HT-29 (cell line): Measurements from ENCODE around the gene SCARB1. TPM values are rescaled to one million over a fixed set of nuclear protein-coding genes. Genes with fewer than 3 reads are reported as not detected.
"Not testable (repeated sequence)": the region's sequence is repeated elsewhere in the genome, so short reads cannot be mapped to it uniquely, and the experiment has no call there.

Source experiments
- DNase-seq: peaks from one replicate; pipeline ENCODE4 v3.0.0-alpha.2; 2015; ENCODE audit warnings: low spot score
- total RNA-seq: library from RNA; depleted of rRNA; stranded (reverse); fragments of >200 nt; shearing (Covaris generic); gene quantifications from 2 replicates; pipeline ENCODE4 v1.2.3, GENCODE V29; 2014

The SCARB1 gene
- total RNA-seq, 1 experiment from 2014 or later: 83.9 TPM

DNA sequence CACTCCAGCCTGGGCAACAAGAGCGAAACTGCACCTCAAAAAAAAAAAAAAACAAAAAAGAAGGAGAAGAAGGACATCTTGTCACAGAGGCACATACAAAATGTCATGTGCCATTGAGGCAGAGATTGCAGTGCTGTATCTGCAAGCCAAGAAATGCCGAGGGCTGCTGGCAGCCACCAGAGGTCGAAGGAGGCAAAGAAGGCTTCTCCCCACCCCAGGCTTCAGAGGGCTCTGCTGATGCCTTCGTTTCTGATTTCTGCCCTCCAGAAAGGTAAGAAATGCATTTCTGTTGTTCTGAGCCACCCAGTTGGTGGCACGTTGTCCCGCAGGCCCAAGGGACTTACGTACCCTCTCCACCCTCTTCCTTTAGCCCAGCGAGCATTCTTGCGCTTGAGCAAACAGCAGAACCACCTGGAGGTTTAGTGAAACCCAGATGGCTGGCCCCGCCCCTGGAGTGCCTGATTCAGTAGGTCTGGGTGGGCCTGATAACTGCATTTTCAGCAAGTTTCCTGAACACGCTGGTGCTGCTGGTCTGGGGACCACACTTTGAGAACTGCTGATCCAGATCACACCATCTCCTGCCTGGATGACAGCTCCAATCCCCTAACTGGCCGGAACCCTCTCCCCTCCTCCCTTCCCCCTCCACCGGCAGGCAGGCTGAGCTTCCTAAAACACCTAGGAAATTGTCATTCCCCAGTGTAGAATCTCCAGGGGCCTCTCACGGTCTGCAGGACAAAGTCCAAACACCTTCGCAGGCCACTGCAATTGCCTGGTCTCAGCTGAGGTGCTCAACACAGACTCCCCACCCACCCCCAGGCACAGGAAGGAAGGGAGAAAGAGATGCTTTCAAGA is 21.1 kb upstream of the SCARB1 start:
- peak; percentile 92 for DNase-seq

DNA sequence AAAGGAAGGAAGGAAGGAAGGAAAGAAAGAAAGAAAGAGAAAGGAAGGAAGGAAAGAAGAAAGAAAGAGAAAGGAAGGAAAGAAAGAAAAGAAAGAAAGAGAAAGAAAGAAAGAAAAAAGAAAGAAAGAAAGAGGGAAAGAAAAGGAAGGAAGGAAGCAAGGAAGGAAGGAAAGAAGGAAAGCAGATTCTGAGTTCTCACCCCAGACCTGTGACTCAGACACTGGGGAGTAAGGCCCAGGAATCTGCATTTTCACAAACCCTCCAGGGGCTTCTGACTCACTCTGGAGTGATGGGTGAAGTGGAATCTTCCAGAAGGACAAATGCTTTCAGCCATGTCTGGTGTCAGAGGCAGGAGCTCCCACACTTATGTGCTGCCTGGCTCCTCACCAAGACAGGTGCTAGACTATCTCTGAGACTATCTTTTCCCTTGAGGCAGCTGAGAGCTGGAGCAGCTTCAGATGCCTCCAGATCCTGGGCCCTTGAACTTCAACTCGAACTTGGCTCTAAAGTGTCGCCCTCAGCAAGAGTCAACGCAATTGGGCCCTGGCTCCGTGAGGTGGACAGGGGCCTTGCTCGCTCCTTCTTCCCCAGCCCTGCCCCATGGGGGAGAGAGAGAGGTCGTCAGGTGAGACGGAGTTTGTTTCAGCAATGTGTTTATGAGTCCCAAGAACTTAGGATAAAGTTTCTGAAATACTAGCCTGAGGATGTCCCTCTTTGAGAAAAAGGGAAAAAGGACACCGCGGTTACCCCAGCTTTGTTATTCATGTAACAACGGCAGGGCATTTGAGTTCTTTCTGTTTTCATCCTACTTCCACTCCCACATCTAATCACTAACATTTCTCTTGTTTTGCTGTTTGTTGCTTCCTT is 19.8 kb upstream of the SCARB1 start:
- DNase-seq: no peak

DNA sequence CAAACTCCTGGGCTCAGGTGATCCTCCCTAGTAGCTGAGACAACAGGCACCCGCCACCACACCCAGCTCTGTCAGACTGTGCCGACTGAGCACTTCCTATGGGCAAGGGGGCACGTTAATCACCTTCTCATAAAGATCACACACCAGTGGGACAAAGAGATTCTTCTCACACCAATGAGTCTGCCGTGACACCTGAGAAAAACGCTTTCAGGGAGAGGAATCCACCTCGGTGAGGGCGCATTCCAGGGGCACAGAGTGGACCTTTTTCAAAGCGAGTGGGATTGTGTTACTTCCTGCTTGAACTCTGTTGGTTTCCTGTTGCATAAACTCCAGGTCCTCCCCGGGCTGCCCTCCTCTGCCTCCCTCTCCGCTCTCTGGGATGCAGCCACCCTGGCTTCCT is 17.5 kb upstream of the SCARB1 start:
- no peak for DNase-seq

DNA sequence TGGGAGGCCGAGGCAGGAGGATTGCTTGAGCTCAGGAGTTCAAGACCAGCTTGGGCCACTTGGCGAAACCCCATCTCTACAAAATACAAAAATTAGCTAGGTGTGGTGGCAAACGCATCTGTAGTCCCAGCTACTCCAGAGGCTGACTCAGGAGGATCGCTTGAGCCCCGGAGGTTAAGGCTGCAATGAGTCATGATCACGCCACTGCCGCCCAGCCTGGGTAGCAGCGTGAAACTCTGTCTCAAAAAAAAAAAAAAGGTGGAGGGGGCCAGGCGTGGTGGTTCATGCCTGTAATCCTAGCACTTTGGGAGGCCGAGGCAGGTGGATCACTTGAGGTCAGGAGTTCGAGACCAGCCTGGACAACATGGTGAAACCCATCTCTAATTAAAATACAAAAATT is 16.7 kb upstream of the SCARB1 start:
- not testable (repeated sequence) for DNase-seq

DNA sequence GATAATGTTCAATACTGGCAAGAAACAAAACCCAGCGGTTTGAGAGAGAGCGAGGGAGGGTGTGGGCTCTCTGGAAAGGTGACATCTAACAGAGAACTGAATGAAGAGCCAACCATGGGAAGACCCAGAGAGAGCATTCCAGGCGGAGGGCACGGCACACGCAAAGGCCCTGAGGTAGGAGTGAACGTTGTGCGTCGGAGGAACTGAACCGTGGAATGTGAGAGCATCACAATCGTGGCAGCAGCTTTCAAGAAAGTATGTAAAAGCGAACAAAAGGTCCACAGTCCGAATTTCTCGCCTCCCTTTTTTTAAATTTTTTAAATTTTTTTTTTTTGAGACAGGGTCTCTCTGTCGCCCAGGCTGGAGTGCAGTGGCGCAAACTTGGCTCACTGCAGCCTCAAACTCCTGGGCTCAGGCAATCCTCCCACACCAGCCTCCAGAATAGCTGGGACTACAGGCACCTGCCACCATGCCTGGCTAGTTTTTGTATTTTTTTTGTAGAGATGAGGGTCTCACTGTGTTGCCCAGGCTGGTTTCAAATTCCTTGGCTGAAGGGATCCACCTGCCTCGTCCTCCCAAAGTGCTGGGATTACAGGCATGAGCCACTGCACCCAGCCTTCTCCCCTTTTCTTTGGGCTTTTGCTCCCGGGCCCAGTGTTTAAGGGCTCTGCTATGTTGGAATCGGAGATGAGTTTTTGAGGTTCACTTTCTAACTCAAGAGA is 15.3 kb upstream of the SCARB1 start:
- no peak for DNase-seq

DNA sequence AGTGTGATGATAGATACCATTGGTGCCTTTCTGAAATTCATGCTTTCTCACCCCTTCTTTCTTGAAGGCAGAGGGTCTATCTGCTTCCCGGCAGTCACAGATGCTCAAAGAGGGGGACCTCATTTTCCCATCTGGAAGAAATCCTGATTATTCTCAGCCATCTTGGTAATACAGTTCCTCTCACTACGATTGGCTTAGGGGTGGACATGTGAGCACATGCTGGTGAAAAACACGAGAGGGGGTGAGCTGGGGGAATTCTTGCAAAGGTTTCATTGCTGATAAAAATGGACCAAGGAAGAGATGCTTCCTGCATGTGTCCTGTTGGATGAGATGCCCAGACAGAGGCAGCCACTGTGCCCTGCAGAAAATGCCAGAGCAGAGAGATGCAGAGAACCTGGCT is 13.8 kb upstream of the SCARB1 start:
- DNase-seq: no peak

DNA sequence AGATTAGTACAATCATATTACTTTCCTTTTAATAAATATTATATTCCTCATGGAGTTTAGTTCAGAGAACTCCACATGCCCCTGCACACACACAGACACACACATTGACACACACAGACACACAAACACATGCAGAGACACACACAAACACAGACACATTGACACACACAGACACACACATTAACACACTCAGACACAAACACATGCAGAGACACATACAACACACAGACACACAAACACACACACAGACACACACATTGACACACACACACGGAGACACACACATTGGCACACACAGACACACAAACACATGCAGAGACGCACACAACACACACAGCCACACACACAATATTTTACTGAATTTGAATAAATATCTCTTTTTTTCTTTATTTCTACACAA is 12.5 kb upstream of the SCARB1 start:
- no peak for DNase-seq

DNA sequence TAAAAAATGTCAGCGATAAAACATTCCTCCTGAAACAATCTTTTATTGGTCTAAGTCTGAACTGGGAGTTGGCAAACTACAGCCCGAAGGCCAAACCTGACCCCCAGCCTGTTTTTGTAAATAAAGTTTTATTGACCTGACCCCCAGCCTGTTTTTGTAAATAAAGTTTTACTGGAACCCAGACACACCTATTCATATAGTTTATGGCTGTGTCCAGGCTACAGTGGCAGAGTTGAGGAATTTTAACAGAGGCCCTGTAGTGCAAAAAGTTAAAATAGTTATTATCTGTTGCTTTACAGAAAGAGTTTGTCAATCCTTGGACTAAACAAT is 12.1 kb upstream of the SCARB1 start:
- no peak for DNase-seq

DNA sequence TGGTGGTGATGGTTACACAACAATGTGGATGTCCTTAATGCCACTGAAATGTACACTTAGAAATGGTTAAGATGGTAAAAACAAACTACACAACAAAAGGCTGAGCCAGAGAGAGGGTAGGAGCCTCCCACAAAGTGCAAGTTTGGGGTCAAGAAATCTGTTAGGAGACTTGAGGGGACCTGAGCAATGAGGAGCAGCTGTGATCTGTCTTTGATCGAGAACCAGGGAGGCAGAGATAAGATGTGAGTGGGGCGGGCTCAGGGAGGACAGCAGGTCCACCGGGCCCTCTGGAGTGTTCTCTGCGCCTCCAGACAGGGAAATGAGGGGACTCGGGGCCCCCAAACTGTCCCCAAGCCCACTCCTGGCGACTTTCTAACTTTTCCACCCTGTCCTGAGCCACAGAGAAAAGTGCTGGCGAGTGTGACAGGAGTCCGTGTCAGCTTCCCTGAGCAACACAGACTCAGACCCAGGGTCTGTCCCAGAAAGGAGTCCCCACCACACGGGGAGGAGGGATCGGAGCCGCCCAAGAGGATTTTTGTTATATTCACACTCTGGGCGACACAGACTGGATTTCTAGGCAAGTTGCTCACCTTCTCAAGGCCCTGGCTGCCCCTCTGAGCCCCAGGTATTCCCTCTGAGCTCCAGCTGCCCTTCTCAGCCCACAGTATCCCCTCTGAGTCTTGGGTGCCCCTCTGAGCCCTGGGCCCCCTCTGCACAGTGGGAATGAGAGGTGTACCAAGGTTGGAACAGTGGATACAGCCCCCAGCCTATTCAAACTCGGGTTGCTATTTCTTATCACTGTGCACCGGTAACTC is 11.5 kb upstream of the SCARB1 start:
- DNase-seq: no peak

DNA sequence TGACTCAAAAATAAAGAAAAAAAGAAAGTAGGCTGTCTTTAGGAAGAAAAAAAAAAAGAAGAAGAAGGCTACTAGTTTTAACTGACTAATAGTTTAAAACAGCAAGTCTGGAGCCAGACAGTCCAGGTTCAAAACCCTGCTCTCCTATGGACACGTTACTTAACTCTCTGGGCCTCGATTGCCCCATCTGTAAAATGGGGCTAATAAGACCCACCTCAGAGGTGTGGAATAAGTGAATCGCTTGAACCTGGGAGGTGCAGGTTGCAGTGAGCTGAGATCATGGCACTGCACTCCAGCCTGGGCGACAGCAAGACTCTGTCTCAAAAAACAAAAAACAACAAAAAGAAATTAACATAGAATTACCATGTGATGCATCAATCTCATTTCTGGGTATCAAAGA is 10.5 kb upstream of the SCARB1 start:
- no peak for DNase-seq

DNA sequence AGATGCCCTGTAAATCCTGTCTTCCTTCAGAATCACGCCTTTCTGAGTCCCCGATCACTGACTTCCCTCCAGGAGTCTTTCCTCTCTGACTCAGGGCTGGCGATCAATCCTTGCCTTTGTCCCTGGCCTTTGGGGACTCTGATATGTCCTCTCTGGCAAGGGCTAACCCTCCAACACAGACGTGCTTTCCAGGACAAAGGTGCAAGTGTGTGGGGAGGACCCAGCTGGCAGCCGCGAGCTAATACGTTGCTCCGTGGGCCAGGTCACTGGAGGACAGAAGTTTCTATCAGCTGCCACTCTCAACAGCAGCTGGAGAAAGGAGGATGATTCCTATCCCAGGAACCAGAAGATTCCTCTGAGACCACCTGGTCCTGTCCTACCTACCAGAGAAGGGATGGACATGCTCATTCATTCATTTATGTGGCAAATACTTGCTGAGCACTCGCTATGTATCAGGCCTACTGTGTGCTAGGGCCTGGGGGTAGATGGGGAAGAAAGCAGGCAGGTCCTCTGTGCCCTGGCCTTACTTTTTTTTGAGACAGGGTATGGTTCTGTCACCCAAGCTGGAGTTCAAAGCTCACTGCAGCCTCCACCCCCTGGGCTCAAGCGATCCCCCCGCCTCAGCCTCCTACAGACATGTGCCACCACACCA is 8.5 kb upstream of the SCARB1 start:
- DNase-seq: no peak

DNA sequence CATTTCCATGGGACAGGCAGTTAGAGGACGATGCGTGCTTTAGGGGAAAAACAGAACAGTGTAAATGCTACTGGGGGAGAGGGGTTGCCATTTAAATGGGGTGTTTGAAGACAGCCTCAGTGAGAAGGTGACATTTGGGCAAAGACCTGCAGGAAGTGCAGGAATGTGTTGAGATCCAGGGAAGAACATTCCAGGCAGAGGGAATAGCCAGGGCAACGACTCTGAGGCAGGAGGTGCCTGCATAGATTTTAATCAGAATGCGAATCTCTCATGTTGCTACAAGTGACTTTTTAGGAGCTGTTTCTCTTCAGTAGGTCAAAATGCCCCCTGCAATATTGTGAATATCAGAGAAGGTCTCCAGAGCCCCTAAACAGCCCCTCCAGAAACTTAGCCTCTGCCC is 7.6 kb upstream of the SCARB1 start:
- no peak for DNase-seq

DNA sequence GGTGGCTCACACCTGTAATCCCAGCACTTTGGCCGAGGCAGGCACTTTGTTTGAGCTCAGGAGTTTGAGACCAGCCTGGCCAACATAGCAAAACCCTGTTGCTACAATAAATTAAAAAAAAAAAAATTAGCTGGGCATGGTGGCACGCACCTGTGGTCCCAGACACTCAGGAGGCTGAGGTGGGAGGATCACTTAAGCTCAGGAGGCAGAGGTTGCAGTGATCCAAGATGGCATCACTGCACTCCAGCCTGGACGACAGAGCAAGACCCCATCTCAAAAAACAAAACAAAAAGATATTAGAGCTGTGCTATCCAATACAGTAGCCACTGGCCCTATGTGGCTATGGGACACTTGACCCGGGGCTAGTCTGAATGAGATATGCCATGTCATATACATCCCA is 6.9 kb upstream of the SCARB1 start:
- no peak for DNase-seq

DNA sequence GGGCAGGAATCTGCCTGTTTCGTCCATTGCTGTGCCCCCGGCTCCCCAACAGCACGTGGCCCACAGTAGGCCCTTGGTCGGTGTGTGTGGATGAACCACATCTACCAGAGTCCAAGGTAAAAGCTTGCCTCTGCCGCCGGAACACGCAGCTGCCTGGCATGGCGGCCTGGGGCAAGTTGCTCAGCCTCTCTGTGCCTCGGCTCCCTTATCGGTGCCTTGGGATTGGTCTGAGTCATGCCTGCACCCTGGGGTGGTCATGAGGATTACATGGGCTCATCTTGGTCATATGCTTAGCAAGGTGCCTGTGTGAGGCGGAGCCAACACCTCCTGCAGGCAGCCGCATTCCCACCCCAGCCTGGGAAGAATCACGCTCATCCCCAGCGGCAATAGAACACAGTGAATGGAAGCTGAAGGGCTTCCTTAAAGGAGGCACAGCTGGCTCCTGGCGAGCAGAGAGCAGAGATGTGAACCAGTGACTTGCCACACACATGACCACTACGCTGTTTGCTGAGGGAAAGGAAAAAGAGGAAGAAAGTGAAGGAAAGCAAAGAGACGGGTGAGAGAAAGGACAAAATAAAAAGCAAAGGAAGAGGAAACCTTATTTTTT is 5.5 kb upstream of the SCARB1 start:
- DNase-seq: no peak

DNA sequence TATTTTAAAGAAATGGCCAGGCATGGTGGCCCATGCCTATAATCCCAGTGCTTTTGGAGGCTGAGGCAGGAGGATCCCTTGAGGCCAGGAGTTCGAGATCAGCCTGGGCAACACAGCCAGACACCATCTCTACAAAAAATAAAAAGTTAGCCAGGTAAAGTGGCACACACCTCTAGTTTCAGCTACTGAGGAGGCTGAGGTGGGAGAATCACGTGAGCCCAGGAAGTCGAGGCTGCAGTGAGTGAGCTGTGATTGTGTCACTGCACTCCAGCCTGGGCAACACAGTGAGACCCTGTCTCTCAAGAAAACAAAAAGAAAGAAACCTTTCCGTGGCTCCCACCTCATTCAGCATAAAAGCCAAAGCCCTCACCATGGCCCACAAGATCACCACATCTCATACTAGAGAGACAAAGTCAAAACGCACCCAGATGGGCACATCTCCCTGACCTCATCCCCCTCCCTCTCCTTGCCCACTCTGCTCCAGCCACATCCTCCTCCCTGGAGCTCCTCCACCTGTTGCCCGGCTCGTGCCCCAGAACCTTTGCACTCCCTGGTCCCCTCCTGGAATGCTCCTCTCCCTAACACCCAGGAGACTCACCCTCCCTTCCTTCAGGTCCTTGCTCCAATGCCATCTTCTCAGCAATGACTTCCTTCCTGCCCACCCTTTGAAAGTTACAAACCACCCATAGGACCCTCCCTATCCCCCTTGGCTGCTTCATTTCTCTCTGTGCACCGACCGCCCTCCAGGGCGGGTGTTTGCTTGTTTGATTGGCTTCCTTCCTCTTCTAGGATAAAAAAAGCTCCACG is 4.8 kb upstream of the SCARB1 start:
- no peak for DNase-seq

DNA sequence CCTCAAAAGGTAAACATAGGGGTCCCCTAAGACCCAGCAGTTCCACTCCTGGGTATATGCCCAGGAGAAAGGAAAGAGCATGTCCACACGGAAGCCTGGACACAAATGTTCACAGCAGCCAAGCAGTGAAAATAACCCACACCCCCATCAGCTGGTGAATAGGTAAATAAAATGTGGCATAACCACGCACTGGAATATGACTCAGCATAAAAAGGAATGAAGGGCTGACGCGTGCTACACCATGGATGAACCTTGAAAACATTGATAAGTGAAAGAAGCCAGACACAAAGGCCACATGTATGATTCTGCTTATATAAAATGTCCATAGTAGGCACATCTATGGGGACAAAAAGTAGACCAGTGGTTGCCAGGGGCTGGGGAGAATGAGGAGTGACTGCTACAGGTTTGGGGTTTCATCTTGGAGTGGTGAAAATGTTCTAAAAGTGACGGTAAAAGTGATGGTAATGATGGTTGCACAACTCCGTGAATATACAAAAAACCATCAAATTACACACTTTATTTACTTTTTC is 3.8 kb upstream of the SCARB1 start:
- DNase-seq: peak; percentile 48

DNA sequence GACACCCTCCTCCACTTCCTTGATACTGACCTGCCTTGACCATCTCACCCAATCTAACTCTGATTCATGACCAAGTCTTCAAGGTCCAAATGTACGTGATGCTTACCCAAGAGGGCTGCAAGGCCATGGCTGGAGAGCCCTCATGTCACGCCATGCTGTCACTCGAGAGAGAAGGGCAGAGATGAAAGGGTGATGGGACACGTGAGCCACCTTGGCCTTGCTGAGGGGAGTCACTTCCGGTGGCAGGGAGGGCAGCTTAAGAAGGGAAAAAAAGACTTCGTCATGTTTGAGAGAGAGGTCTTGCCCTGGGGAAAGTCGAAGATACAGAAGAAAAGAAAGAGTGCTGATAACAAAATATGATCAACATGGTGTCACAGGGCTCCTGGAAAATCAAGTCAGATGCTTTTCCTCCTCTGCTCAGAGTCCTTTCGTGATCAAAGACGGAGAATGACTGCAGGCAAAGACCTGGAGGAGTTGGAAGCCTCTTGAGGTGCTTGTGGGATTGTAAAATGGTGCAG is 3.3 kb upstream of the SCARB1 start:
- no peak for DNase-seq

DNA sequence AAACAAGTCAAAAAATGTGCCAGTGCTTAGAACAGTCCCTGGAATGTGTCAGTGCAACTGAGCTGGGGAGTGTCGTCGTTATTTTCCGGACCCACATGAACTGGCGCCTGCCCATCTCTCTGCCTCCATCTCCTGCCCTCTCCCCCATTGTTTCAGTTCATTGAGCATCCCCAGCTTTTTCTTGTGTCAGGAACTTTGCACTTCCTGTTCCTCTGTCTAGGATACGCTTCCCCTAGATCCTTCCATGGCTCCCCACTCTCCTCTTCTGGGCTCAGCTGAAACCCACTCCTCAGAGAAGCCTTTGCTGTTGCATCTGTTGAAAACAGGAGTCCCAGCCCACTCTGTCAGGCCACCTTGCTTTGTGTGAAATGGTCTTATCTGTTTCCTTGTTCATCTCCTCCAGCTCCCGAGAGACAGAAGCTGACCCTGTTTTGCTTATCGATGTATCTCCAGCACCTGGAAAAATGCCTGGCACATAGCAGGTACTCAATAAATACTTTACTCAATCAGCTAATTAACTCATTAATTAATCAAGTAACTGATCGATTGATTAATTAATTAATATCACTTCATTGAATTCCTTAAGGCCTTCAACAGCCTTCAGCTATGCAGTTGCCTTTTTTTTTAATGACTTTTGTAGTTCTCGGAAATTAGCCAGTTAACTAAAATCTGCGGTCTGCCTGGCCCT is 2.7 kb upstream of the SCARB1 start:
- no peak for DNase-seq

DNA sequence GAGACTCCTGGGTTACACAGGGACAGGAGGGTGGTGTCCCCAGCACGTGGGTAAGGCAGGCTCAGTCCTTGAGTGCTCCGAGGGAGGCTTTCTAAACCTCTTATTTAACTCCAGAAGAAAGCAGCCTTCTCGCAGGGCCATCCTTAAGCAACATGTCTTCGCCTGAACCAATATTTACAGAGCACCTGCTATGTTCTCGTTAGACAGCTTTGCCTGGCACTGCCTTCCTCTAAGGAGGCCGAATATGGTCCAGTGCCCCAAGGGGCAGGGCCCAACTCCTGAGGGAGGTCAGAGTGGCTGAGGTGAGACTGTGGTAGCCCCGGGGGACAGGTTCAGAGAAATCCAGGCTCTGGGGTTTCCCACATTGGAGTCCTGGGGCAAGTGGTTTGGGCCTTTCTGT is 2.1 kb upstream of the SCARB1 start:
- no peak for DNase-seq
